IMR-90 (cell line): Measurements from ENCODE around the gene C11orf68.

Experiments
- BHLHE40 ChIP-seq: fragments of 150-350 bp; IDR thresholded peaks from 2 replicates; pipeline ENCODE4 v1.6.1; 2016; ENCODE audit warnings: mild to moderate bottlenecking, low read depth, low read length
- CEBPB ChIP-seq: IDR thresholded peaks from 2 replicates; pipeline ENCODE4 v1.6.1; 2012; ENCODE audit warnings: low read depth, low read length, improper control_type of control experiment
- FOS ChIP-seq: fragments of 150-350 bp; IDR thresholded peaks from 2 replicates; pipeline ENCODE4 v1.6.1; 2016; ENCODE audit warnings: low read depth, low read length
- MAFK ChIP-seq: IDR thresholded peaks from 2 replicates; pipeline ENCODE4 v1.6.1; 2012; ENCODE audit warnings: low read depth, low read length, improper control_type of control experiment
- NFE2L2 ChIP-seq: fragments of 150-350 bp; IDR thresholded peaks from 2 replicates; pipeline ENCODE4 v1.6.1; 2016; ENCODE audit warnings: low read depth, mild to moderate bottlenecking, low read length
- POLR2A ChIP-seq: IDR thresholded peaks from 2 replicates; pipeline ENCODE4 v1.6.1; 2012; ENCODE audit warnings: mild to moderate bottlenecking, low read depth, low read length
- RFX5 ChIP-seq: IDR thresholded peaks from 2 replicates; pipeline ENCODE4 v1.8.0; 2012; ENCODE audit warnings: low read depth, mild to moderate bottlenecking, low read length, moderate library complexity
- TF ChIP-seq, protein P1 (sequence below): conservative IDR thresholded peaks from 2 replicates; pipeline ENCODE4 v1.5.1; 2012; ENCODE audit warnings: mild to moderate bottlenecking, low read depth, low read length, improper control_type of control experiment
- TF ChIP-seq, protein P2 (sequence below): fragments of 150-350 bp; IDR thresholded peaks from 2 replicates; pipeline ENCODE4 v1.6.1; 2017; ENCODE audit warnings: mild to moderate bottlenecking, antibody characterized with exemption, low read length, low read depth

DNA sequence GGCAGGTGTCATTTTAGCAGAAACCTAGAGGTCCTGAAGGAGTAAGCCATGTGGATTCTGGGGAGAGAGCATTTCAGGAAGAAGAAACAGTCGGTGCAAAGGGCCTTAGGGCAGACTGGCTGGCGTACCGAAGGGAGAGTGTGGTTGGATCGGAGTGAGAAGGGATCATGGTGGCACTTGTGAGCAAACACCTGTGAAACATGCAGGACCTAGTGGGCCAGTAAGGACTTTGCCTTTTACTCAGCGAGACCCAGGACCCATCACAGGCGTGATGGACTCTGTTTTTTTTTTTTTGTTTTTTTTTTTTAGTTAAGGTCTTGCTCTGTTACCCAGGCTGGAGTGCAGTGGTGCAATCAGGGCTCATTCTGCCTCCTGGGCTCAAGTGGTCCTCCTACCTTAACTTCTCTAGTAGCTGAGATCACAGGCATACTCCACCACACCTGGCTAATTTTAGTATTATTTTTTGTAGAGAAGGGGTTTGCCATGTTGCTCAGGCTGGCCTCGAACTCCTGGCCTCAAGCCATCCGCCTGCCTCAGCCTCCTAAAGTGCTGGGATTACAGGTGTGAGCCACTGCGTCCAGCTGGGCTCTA lies 23.0 kb upstream of the C11orf68 start:
- TF ChIP-seq POLR2A: no peak
- no peak for TF ChIP-seq CEBPB
- TF ChIP-seq RFX5: no peak
- TF ChIP-seq, protein P1, sequence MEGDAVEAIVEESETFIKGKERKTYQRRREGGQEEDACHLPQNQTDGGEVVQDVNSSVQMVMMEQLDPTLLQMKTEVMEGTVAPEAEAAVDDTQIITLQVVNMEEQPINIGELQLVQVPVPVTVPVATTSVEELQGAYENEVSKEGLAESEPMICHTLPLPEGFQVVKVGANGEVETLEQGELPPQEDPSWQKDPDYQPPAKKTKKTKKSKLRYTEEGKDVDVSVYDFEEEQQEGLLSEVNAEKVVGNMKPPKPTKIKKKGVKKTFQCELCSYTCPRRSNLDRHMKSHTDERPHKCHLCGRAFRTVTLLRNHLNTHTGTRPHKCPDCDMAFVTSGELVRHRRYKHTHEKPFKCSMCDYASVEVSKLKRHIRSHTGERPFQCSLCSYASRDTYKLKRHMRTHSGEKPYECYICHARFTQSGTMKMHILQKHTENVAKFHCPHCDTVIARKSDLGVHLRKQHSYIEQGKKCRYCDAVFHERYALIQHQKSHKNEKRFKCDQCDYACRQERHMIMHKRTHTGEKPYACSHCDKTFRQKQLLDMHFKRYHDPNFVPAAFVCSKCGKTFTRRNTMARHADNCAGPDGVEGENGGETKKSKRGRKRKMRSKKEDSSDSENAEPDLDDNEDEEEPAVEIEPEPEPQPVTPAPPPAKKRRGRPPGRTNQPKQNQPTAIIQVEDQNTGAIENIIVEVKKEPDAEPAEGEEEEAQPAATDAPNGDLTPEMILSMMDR: no peak
- TF ChIP-seq MAFK: no peak
- TF ChIP-seq NFE2L2: no peak
- no peak for TF ChIP-seq BHLHE40
- no peak for TF ChIP-seq FOS
- TF ChIP-seq, protein P2, sequence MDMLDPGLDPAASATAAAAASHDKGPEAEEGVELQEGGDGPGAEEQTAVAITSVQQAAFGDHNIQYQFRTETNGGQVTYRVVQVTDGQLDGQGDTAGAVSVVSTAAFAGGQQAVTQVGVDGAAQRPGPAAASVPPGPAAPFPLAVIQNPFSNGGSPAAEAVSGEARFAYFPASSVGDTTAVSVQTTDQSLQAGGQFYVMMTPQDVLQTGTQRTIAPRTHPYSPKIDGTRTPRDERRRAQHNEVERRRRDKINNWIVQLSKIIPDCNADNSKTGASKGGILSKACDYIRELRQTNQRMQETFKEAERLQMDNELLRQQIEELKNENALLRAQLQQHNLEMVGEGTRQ: no peak
